DOHH2 (cell line): ENCODE measurements around the gene NGEF.

ENCODE experiments used
- H3F3A ChIP-seq: fragments of 200-600 bp; sonication (generic), shearing (Covaris generic); 2 replicates; pipeline ENCODE4 v1.6.0; 2016; ENCODE audit warnings: antibody characterized with exemption, mild to moderate bottlenecking; ENCODE audit not compliant: control insufficient read depth, insufficient read depth
- H3K27ac ChIP-seq: fragments of 200-600 bp; sonication (generic); 2 replicates; pipeline ENCODE4 v1.5.1; 2014; ENCODE audit warnings: low read depth, mild to moderate bottlenecking, low read length, moderate library complexity
- H3K27me3 ChIP-seq: fragments of 200-600 bp; sonication (generic); 2 replicates; pipeline ENCODE4 v1.6.1; 2014; ENCODE audit warnings: mild to moderate bottlenecking, low read length, mixed read lengths; ENCODE audit not compliant: control insufficient read depth
- H3K36me3 ChIP-seq: fragments of 200-600 bp; sonication (generic); 2 replicates; pipeline ENCODE4 v1.6.1; 2014; ENCODE audit warnings: mild to moderate bottlenecking, low read length, moderate library complexity, mixed read lengths; ENCODE audit not compliant: control insufficient read depth
- H3K4me1 ChIP-seq: fragments of 200-600 bp; sonication (generic); 2 replicates; pipeline ENCODE4 v1.6.1; 2014; ENCODE audit warnings: mild to moderate bottlenecking, low read length, mixed read lengths; ENCODE audit not compliant: control insufficient read depth
- H3K4me2 ChIP-seq: fragments of 200-600 bp; sonication (generic); 2 replicates; pipeline ENCODE4 v1.6.0; 2014; ENCODE audit warnings: mild to moderate bottlenecking, low read length, moderate library complexity
- H3K4me3 ChIP-seq: fragments of 200-600 bp; sonication (generic); 2 replicates; pipeline ENCODE4 v1.5.1; 2014; ENCODE audit warnings: mild to moderate bottlenecking, low read length, mixed read lengths
- H3K79me2 ChIP-seq: fragments of 200-600 bp; sonication (generic); 2 replicates; pipeline ENCODE4 v1.6.1; 2014; ENCODE audit warnings: mild to moderate bottlenecking, low read length, mixed read lengths; ENCODE audit not compliant: control insufficient read depth
- H3K9me2 ChIP-seq: fragments of 200-600 bp; sonication (generic); replicated peaks from 2 replicates; pipeline ENCODE4 v1.6.1; 2014; ENCODE audit warnings: mild to moderate bottlenecking, low read length, mixed read lengths; ENCODE audit not compliant: control insufficient read depth
- H3K9me3 ChIP-seq: fragments of 200-600 bp; sonication (generic); 2 replicates; pipeline ENCODE4 v1.6.1; 2014; ENCODE audit warnings: antibody characterized with exemption, low read length, mixed read lengths; ENCODE audit not compliant: control insufficient read depth, insufficient read depth
- H4K20me1 ChIP-seq: fragments of 200-600 bp; sonication (generic); 2 replicates; pipeline ENCODE4 v1.6.0; 2014; ENCODE audit warnings: low read depth, mild to moderate bottlenecking, antibody characterized with exemption, low read length, moderate library complexity; ENCODE audit not compliant: control insufficient read depth, insufficient read depth
- EZH2phosphoT487 ChIP-seq: fragments of 200-600 bp; sonication (generic); IDR thresholded peaks from 2 replicates; pipeline ENCODE4 v1.6.1; 2017; ENCODE audit warnings: borderline replicate concordance, mild to moderate bottlenecking, antibody characterized with exemption, low read length, moderate library complexity, mixed read lengths
- TF ChIP-seq, protein P1 (sequence below): fragments of 200-600 bp; sonication (generic); IDR thresholded peaks from one replicate; pipeline ENCODE4 v1.5.1; 2014; ENCODE audit warnings: antibody characterized with exemption, mild to moderate bottlenecking, low read depth, low read length; ENCODE audit not compliant: poor library complexity, severe bottlenecking

NGEF gene

GRCh38 chr2:233032551-233033320 is 19.7 kb upstream of the NGEF start, which contains the start of gene NEU2:
TSS of gene NEU2 (plus strand) at chr2:233032672. CDS start at chr2:233032672, 0 bp downstream.
- Histone ChIP-seq H3K4me1 (no peaks in the 10 kb centered on the region), H4K20me1 (no peaks in the 10 kb centered on the region), H3K27ac (no peak within 1 kb of the TSS), H3K4me2 (no peak within 1 kb of the TSS), H3K79me2 (no peaks in the 10 kb centered on the region), H3K9me2 (no peaks in the 10 kb centered on the region), H3K9me3 (peaks cover 8% of the 10 kb centered on the region; the same call in 1 of the 2 replicates), H3K36me3 (no peaks in the 10 kb centered on the region), H3F3A (0 out of 2 replicates have a peak, but pooled peaks cover 3% of the 10 kb centered on the region), H3K4me3 (no peak within 1 kb of the TSS), H3K27me3 (no peaks in the 10 kb centered on the region)
- no peak for TF ChIP-seq EZH2phosphoT487
- TF ChIP-seq, protein P1, sequence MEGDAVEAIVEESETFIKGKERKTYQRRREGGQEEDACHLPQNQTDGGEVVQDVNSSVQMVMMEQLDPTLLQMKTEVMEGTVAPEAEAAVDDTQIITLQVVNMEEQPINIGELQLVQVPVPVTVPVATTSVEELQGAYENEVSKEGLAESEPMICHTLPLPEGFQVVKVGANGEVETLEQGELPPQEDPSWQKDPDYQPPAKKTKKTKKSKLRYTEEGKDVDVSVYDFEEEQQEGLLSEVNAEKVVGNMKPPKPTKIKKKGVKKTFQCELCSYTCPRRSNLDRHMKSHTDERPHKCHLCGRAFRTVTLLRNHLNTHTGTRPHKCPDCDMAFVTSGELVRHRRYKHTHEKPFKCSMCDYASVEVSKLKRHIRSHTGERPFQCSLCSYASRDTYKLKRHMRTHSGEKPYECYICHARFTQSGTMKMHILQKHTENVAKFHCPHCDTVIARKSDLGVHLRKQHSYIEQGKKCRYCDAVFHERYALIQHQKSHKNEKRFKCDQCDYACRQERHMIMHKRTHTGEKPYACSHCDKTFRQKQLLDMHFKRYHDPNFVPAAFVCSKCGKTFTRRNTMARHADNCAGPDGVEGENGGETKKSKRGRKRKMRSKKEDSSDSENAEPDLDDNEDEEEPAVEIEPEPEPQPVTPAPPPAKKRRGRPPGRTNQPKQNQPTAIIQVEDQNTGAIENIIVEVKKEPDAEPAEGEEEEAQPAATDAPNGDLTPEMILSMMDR: no peak

DNA sequence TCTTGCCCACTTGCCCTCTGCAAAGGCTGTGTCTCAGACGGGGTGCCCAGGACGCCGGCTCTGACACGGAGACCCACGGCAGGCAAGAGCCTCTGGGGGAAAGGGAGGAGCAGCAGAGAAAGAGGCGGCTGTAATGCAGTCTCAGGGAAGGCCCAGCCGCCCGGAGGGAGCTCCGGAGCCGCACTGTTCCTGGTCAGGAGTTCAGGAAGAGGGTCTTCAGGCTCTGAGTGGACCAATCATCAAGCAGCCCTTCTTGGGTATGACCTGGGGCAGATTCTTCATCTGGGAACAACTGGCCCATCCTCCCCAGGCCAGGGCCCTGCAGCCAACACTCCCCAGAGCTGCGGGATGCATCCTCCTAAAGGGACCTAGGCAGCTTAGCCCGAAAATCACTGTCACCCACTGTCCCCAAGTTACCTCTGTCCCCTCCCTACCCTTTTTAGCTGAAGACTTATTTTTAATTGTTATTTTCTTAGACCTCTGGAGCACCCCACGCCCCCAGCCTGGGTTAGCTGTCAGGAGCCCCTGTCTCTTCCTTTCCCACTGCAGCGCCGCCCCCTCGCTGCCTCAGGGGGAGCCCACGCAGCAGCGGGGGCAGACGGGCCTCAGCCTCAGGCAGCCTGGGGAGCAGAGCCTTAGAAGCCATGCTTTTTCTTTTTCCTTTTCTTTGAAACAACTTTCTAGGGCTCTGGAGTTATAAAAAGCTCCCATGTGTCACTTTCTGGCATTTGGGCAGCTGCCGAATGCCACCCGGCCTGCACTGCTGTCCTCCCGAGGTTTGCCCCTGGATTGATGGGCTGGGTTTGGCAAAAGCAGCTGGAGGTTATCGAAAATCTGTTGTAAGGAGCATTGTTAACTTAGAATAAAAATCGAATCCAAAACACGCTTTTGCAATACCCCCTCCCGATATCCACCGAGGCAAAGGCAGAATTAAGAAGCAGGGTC is 18.8 kb upstream of the NGEF start:
- Histone ChIP-seq H3K9me2 (no peaks in the 10 kb centered on the region), H3K4me1 (no peaks in the 10 kb centered on the region)

GRCh38 chr2:233029321-233029720 is 16.3 kb upstream of the NGEF start:
- Histone ChIP-seq H3K4me1 (no peaks in the 10 kb centered on the region), H4K20me1 (no peaks in the 10 kb centered on the region), H3K27ac (no peak overlapping the region), H3K9me3 (no peaks in the 10 kb centered on the region), H3K4me3 (no peak overlapping the region), H3F3A (no peaks in the 10 kb centered on the region), H3K79me2 (no peaks in the 10 kb centered on the region), H3K9me2 (no peaks in the 10 kb centered on the region), H3K4me2 (no peak overlapping the region), H3K27me3 (no peaks in the 10 kb centered on the region), H3K36me3 (no peaks in the 10 kb centered on the region)
- no peak for TF ChIP-seq EZH2phosphoT487
- TF ChIP-seq, protein P1: no peak

More for the DNA sequence above, 18.8 kb upstream of the NGEF start:
- TF ChIP-seq EZH2phosphoT487: no peak
- TF ChIP-seq, protein P1: no peak
- no peak overlapping the region for H3K4me3 ChIP-seq
- 0 out of 2 replicates have a peak, but pooled peaks cover 3% of the 10 kb centered on the region for H3F3A ChIP-seq
- H3K4me2 ChIP-seq: no peak overlapping the region
- no peaks in the 10 kb centered on the region for H3K27me3 ChIP-seq
- H3K9me3 ChIP-seq: peaks cover 8% of the 10 kb centered on the region; the same call in 1 of the 2 replicates
- no peaks in the 10 kb centered on the region for H3K36me3 ChIP-seq
- H4K20me1 ChIP-seq: no peaks in the 10 kb centered on the region
- no peak overlapping the region for H3K27ac ChIP-seq
- H3K79me2 ChIP-seq: no peaks in the 10 kb centered on the region
